ENCODE data around the gene CDH13. TPM values are rescaled to one million over a fixed set of nuclear protein-coding genes. Genes with fewer than 3 reads are reported as not detected.

CDH13 gene
- total and polyA plus RNA-seq, 2 donors (not counting 3 experiments of a cell fraction or from before 2014, with no cell fraction given) = 96.6 to 124 TPM

DNA sequence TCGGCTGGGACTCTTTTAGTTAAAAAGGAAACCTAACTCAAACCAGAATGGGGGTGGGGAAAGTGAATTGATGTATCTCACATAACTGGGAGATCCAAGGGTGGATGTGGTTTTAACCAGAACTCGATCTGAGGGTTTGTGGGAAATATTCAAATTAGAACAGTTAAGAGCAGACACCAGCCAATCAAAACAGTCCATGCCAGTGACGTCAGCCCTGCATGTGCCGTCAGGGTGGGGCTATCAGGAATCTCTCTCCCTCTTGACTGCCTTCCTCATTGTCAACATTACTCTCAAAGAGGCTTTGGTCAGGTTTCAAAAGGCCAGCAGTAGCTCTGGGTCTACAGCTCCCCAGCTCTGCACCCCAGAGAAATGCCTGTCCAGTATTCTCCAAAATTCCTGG is 1086.8 kb downstream of the CDH13 start:
- Histone ChIP-seq H3K4me2 (ENCODE audit: insufficient read depth, low read length) (no peak overlapping the region), H4K20me1 (replicated peaks; ENCODE audit: control insufficient read depth, extremely low read depth, insufficient read depth, low read length) (no peaks in the 10 kb centered on the region), H3K9me1 (replicated peaks; ENCODE audit: control insufficient read depth, extremely low read depth, insufficient read depth, low read length) (no peaks in the 10 kb centered on the region), H3K4me1 (ENCODE audit: control insufficient read depth, extremely low read depth, insufficient read depth, low read length) (peaks cover 8% of the 10 kb centered on the region), H3K27ac (ENCODE audit: insufficient read depth, low read depth, low read length) (no peak overlapping the region), H3K27me3 (ENCODE audit: control insufficient read depth in 2 of 2, insufficient read depth in 2 of 2, low read length in 2 of 2) (no peaks in the 10 kb centered on the region), H3K9ac (replicated peaks; ENCODE audit: extremely low read depth, insufficient read depth, low read length) (no peak overlapping the region), H3K4me3 (replicated peaks in 1 of 3; ENCODE audit: insufficient read depth in 1 of 3, low read depth in 1 of 3, low read length in 3 of 3) (no peak overlapping the region), H3K79me2 (ENCODE audit: control insufficient read depth, insufficient read depth, low read length) (no peaks in the 10 kb centered on the region), H3K36me3 (ENCODE audit: control insufficient read depth in 2 of 2, extremely low read depth in 1 of 2, insufficient read depth in 2 of 2, low read length in 2 of 2) (no peaks in the 10 kb centered on the region), H3K9me3 (replicated peaks; ENCODE audit: control insufficient read depth, insufficient read depth, low read length) (no peaks in the 10 kb centered on the region), H2AFZ (ENCODE audit: low read depth, low read length) (no peak overlapping the region)
- intact Hi-C loops (cut with micrococcal nuclease) = no loop called here
- ChIA-PET POLR2A (no interaction called here), CTCF (no interaction called here)
- FAIRE-seq = no peak
- dilution Hi-C loops (cut with MboI; ENCODE audit: extremely low pct_ligation_motif_present, low sequenced_read_pairs) = no loop called here
- BruUV-seq (replicated peaks) = no TSS peak
- no peak for DNase-seq (ENCODE audit: low read depth, low spot score)
- TF ChIP-seq MAX (IDR thresholded peaks at IDR 0.05; ENCODE audit: insufficient read depth, insufficient read length) = no peak
- no peak for TF ChIP-seq JUN (IDR thresholded peaks at IDR 0.05; ENCODE audit: borderline replicate concordance, insufficient read depth, insufficient read length, low read depth)
- TF ChIP-seq GATA2 (IDR thresholded peaks at IDR 0.05; ENCODE audit: insufficient read depth, insufficient read length, low read depth, low read length) = no peak
- TF ChIP-seq POLR2AphosphoS5 (IDR thresholded peaks at IDR 0.05; ENCODE audit: insufficient read depth, low read depth, low read length) = no peak
- TF ChIP-seq FOS (IDR thresholded peaks at IDR 0.05; ENCODE audit: borderline replicate concordance, insufficient read depth, low read length) = no peak
- no peak for TF ChIP-seq MYC (IDR thresholded peaks at IDR 0.05; ENCODE audit: low read depth, low read length)
- no peak for TF ChIP-seq EZH2 (IDR thresholded peaks at IDR 0.05; ENCODE audit: borderline replicate concordance, low read depth, low read length, severe bottlenecking)
- TF ChIP-seq, protein P1, sequence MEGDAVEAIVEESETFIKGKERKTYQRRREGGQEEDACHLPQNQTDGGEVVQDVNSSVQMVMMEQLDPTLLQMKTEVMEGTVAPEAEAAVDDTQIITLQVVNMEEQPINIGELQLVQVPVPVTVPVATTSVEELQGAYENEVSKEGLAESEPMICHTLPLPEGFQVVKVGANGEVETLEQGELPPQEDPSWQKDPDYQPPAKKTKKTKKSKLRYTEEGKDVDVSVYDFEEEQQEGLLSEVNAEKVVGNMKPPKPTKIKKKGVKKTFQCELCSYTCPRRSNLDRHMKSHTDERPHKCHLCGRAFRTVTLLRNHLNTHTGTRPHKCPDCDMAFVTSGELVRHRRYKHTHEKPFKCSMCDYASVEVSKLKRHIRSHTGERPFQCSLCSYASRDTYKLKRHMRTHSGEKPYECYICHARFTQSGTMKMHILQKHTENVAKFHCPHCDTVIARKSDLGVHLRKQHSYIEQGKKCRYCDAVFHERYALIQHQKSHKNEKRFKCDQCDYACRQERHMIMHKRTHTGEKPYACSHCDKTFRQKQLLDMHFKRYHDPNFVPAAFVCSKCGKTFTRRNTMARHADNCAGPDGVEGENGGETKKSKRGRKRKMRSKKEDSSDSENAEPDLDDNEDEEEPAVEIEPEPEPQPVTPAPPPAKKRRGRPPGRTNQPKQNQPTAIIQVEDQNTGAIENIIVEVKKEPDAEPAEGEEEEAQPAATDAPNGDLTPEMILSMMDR (IDR thresholded peaks at IDR 0.05; ENCODE audit: extremely low read depth in 1 of 2, insufficient read depth in 1 of 2, low read depth in 1 of 2, low read length in 2 of 2) = no peak
- TF ChIP-seq POLR2A (IDR thresholded peaks at IDR 0.05; ENCODE audit: low read depth, low read length) = no peak

Measured in endothelial cell of umbilical vein (primary cell).